ENCODE results near the gene CEP55.

GRCh38 chr10:93478873-93479272, 17.5 kb upstream of the CEP55 start:
- TF ChIP-seq EZH2 (IDR thresholded peaks at IDR 0.05; ENCODE audit: insufficient read depth, poor library complexity, severe bottlenecking), result no peak
- TF ChIP-seq EZH2phosphoT487 (IDR thresholded peaks at IDR 0.05; ENCODE audit: insufficient read depth, low read depth), result no peak
